ENCODE data around the gene FES. TPM values are rescaled to one million over a fixed set of nuclear protein-coding genes. Genes with fewer than 3 reads are reported as not detected.

FES gene
- total RNA-seq, 1 experiment from 2014 or later, result 0.91 TPM

GRCh38 chr15:90865702-90866101 lies 18.6 kb upstream of the FES start:
- H3K27me3 Mint-ChIP-seq (ENCODE audit: insufficient read depth, unreplicated experiment), result no peaks in the 10 kb centered on the region
- intact Hi-C loops (cut with micrococcal nuclease), result no loop called here
- no peak for TF ChIP-seq CTCF (IDR thresholded peaks at IDR 0.05; ENCODE audit: unreplicated experiment)
- H3K27ac Mint-ChIP-seq (ENCODE audit: low read depth, unreplicated experiment), result no peak overlapping the region
- peaks cover 52% of the 10 kb centered on the region for H3K4me1 Mint-ChIP-seq (ENCODE audit: insufficient read depth, unreplicated experiment)
- no peak overlapping the region for H3K4me3 Mint-ChIP-seq (ENCODE audit: unreplicated experiment)
- no TSS peak for BruUV-seq (replicated peaks)
- POLR2A ChIA-PET, result no interaction called here
- no peaks in the 10 kb centered on the region for H3K9me3 Mint-ChIP-seq (ENCODE audit: unreplicated experiment)
- CTCF ChIA-PET, result interaction anchor here (0.5 to 1.0 kb wide), 2 partner anchors 20 to 701 kb away, joined by 3 to 4 read pairs; no protein-coding TSS in a partner anchor
- H3K36me3 Mint-ChIP-seq (ENCODE audit: insufficient read depth, unreplicated experiment), result peaks cover 6% of the 10 kb centered on the region
- no peak for DNase-seq (ENCODE audit: unreplicated experiment)

GRCh38 chr15:90866161-90866715 lies 18.1 kb upstream of the FES start:
- Mint-ChIP-seq H3K4me3 (ENCODE audit: unreplicated experiment) (no peak overlapping the region), H3K27me3 (ENCODE audit: insufficient read depth, unreplicated experiment) (no peaks in the 10 kb centered on the region), H3K27ac (ENCODE audit: low read depth, unreplicated experiment) (no peak overlapping the region), H3K4me1 (ENCODE audit: insufficient read depth, unreplicated experiment) (peaks cover 52% of the 10 kb centered on the region), H3K36me3 (ENCODE audit: insufficient read depth, unreplicated experiment) (peaks cover 6% of the 10 kb centered on the region), H3K9me3 (ENCODE audit: unreplicated experiment) (no peaks in the 10 kb centered on the region)
- POLR2A ChIA-PET, result no interaction called here
- CTCF ChIA-PET, result interaction anchor here (0.5 to 1.0 kb wide), 3 partner anchors 20 to 701 kb away, joined by 3 to 4 read pairs (median 3); no protein-coding TSS in a partner anchor
- intact Hi-C loops (cut with micrococcal nuclease), result no loop called here
- no peak for TF ChIP-seq CTCF (IDR thresholded peaks at IDR 0.05; ENCODE audit: unreplicated experiment)
- no peak for DNase-seq (ENCODE audit: unreplicated experiment)
- BruUV-seq (replicated peaks), result no TSS peak

DNA sequence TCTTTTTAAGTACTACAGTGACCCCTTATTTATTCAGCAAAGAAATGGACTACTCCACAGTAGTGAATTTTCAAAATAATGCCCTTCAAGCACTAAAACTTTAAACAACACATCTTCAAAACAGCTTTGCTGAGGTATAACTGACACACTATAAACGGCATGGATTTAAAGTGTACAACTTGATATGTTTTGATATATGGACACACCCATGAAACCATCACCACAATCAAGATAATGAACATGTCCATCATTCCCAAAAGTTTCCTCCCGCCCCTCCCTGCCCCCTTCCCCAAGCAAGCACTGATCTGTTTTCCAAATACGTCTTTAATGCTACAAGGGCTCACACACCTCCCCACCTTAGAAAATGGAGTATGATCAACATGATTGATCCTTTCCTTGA lies 17.5 kb upstream of the FES start:
- Mint-ChIP-seq H3K27me3 (ENCODE audit: insufficient read depth, unreplicated experiment) (no peaks in the 10 kb centered on the region), H3K27ac (ENCODE audit: low read depth, unreplicated experiment) (no peak overlapping the region), H3K4me1 (ENCODE audit: insufficient read depth, unreplicated experiment) (peaks cover 52% of the 10 kb centered on the region), H3K4me3 (ENCODE audit: unreplicated experiment) (no peak overlapping the region), H3K9me3 (ENCODE audit: unreplicated experiment) (no peaks in the 10 kb centered on the region), H3K36me3 (ENCODE audit: insufficient read depth, unreplicated experiment) (peaks cover 6% of the 10 kb centered on the region)
- BruUV-seq (replicated peaks), result no TSS peak
- ChIA-PET CTCF (interaction anchor here (0.6 kb wide), 1 partner anchor 219 kb away, joined by 3 read pairs; no protein-coding TSS in a partner anchor), POLR2A (interaction anchor here (1.8 kb wide), 1 partner anchor 150 kb away, joined by 5 read pairs; the partner anchor contains the start of gene BLM)
- intact Hi-C loops (cut with micrococcal nuclease), result no loop called here
- no peak for DNase-seq (ENCODE audit: unreplicated experiment)
- TF ChIP-seq CTCF (IDR thresholded peaks at IDR 0.05; ENCODE audit: unreplicated experiment), result no peak

GRCh38 chr15:90868261-90868689 lies 16.0 kb upstream of the FES start, which contains the start of gene FURIN:
Gene FURIN (plus strand): TSS chr15:90868588. CDS start chr15:90875741, 7,153 bp downstream.
- DNase-seq (ENCODE audit: unreplicated experiment), result peak; percentile 23
- Mint-ChIP-seq H3K27ac (ENCODE audit: low read depth, unreplicated experiment) (peak within 1 kb of the TSS; percentile 89), H3K4me3 (ENCODE audit: unreplicated experiment) (peak within 1 kb of the TSS; percentile 76), H3K4me1 (ENCODE audit: insufficient read depth, unreplicated experiment) (peaks cover 49% of the 10 kb centered on the region), H3K36me3 (ENCODE audit: insufficient read depth, unreplicated experiment) (peaks cover 6% of the 10 kb centered on the region), H3K9me3 (ENCODE audit: unreplicated experiment) (no peaks in the 10 kb centered on the region), H3K27me3 (ENCODE audit: insufficient read depth, unreplicated experiment) (no peaks in the 10 kb centered on the region)
- intact Hi-C loops (cut with micrococcal nuclease), result no loop called here
- no TSS peak for BruUV-seq (replicated peaks)
- CTCF ChIA-PET, result interaction anchor here (0.8 to 1.1 kb wide), 2 partner anchors 34 to 221 kb away, joined by 3 to 6 read pairs; no protein-coding TSS in a partner anchor
- no peak for TF ChIP-seq CTCF (IDR thresholded peaks at IDR 0.05; ENCODE audit: unreplicated experiment)
- POLR2A ChIA-PET, result interaction anchor here (0.8 to 1.8 kb wide), 3 partner anchors 35 to 151 kb away, joined by 4 to 5 read pairs (median 5); partner anchors contain the start of genes BLM, HDDC3 and MAN2A2
